ENCODE data around the gene ARHGEF1. TPM values are rescaled to one million over a fixed set of nuclear protein-coding genes. Genes with fewer than 3 reads are reported as not detected.

ARHGEF1 gene
- total RNA-seq, 3 donors from 2014 or later (not counting 1 experiment from before 2014, with no cell fraction given) = 1,177 to 1,409 (median 1,354) TPM

DNA sequence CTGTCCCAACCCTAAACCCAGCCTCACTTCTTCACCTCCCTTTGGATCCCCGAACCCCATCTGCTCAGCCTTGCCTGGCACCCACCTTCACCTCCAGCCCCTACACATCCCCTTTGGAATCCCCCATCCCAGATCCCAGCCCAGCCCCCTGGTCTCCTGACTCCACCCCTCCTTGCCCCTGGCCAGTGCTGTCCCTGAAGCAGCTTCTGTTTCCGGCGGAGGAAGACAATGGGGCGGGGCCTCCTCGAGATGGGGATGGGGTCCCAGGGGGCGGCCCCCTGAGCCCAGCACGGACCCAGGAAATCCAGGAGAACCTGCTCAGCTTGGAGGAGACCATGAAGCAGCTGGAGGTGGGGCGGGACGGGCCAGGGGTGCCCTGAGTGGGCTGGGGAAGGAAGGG lies 23.3 kb downstream of the ARHGEF1 start:
- WGBS (ENCODE audit: insufficient coverage) = 93% methylated on average over 6 of the region's 9 CpGs
- Histone ChIP-seq H3K36me3 (ENCODE audit: control insufficient read depth, insufficient read depth, low read length) (peaks cover 66% of the 10 kb centered on the region), H3K4me1 (ENCODE audit: control insufficient read depth, insufficient read depth, low read length) (peaks cover 37% of the 10 kb centered on the region), H3K4me3 (ENCODE audit: low read length) (no peak overlapping the region), H3K27ac (ENCODE audit: low read length) (no peak overlapping the region), H3K9me3 (ENCODE audit: control insufficient read depth, insufficient read depth, low read length) (no peaks in the 10 kb centered on the region), H3K27me3 (ENCODE audit: control insufficient read depth, insufficient read depth, low read length) (no peaks in the 10 kb centered on the region)
- TF ChIP-seq, protein P1, sequence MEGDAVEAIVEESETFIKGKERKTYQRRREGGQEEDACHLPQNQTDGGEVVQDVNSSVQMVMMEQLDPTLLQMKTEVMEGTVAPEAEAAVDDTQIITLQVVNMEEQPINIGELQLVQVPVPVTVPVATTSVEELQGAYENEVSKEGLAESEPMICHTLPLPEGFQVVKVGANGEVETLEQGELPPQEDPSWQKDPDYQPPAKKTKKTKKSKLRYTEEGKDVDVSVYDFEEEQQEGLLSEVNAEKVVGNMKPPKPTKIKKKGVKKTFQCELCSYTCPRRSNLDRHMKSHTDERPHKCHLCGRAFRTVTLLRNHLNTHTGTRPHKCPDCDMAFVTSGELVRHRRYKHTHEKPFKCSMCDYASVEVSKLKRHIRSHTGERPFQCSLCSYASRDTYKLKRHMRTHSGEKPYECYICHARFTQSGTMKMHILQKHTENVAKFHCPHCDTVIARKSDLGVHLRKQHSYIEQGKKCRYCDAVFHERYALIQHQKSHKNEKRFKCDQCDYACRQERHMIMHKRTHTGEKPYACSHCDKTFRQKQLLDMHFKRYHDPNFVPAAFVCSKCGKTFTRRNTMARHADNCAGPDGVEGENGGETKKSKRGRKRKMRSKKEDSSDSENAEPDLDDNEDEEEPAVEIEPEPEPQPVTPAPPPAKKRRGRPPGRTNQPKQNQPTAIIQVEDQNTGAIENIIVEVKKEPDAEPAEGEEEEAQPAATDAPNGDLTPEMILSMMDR (IDR thresholded peaks at IDR 0.05) = no peak
- DNase-seq = no peak
- no peak for ATAC-seq
- Mint-ChIP-seq H3K27me3 (ENCODE audit: low read depth in 2 of 2) (no peaks in the 10 kb centered on the region), H3K36me3 (no peaks in the 10 kb centered on the region), H3K27ac (peak overlapping the region; percentile 47 to 51), H3K4me1 (peaks cover 18 to 53% of the 10 kb centered on the region in 2 donors), H3K4me3 (no peak overlapping the region), H3K9me3 (no peaks in the 10 kb centered on the region)
- intact Hi-C loops (cut with micrococcal nuclease) = no loop called here

DNA sequence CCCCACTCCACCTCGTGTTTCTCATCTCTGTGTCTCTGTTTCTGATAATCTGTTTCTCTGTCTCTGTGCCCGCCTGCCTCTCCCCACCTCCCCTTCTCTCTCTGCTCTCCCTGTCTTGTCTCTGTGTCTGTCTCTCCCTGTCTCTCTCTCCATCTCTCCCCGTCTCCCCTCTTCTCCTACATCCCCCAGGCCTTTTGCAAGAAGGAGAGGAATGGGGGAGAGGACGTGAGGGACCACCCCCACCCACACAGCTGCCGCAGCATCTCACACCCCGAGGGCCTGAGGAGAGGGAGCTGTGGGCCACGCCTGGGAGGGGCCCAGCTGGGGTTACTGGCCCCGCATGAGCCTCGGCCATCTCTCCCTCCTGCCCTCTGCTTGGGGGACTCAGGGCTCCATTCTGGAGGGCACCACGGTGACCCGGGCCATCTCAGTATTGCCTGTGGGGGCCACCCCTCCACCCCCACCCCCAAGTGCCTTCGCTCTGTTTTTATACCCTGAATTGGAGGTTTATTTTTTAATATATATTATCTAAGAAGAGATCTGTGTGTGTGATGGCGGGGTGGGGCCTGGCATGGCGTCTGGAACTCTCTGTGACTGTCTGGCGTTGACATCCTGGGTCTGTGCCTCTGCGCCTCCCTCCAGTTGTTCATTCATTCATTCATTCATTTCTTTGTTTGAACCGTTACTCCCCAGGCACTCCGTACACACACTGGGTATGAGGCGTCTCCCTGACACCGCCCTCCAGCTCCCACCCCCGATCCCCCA lies 24.1 kb downstream of the ARHGEF1 start:
- Histone ChIP-seq H3K27me3 (ENCODE audit: control insufficient read depth, insufficient read depth, low read length) (peaks cover 2% of the 10 kb centered on the region), H3K27ac (ENCODE audit: low read length) (no peak overlapping the region), H3K36me3 (ENCODE audit: control insufficient read depth, insufficient read depth, low read length) (peaks cover 58% of the 10 kb centered on the region), H3K9me3 (ENCODE audit: control insufficient read depth, insufficient read depth, low read length) (no peaks in the 10 kb centered on the region), H3K4me1 (ENCODE audit: control insufficient read depth, insufficient read depth, low read length) (peaks cover 39% of the 10 kb centered on the region), H3K4me3 (ENCODE audit: low read length) (no peak overlapping the region)
- Mint-ChIP-seq H3K4me3 (no peak overlapping the region), H3K27me3 (ENCODE audit: low read depth in 2 of 2) (no peaks in the 10 kb centered on the region), H3K4me1 (peaks cover 27 to 49% of the 10 kb centered on the region in 2 donors), H3K36me3 (no peaks in the 10 kb centered on the region), H3K9me3 (no peaks in the 10 kb centered on the region), H3K27ac (peak overlapping the region; percentile 9 to 51)
- intact Hi-C loops (cut with micrococcal nuclease) = no loop called here
- DNase-seq (no peak), ATAC-seq (peak in 1 of 3 donors; percentile 22)
- TF ChIP-seq, protein P1 (IDR thresholded peaks at IDR 0.05) = no peak
- 83% methylated on average over 18 of the region's 21 CpGs for WGBS (ENCODE audit: insufficient coverage)

DNA sequence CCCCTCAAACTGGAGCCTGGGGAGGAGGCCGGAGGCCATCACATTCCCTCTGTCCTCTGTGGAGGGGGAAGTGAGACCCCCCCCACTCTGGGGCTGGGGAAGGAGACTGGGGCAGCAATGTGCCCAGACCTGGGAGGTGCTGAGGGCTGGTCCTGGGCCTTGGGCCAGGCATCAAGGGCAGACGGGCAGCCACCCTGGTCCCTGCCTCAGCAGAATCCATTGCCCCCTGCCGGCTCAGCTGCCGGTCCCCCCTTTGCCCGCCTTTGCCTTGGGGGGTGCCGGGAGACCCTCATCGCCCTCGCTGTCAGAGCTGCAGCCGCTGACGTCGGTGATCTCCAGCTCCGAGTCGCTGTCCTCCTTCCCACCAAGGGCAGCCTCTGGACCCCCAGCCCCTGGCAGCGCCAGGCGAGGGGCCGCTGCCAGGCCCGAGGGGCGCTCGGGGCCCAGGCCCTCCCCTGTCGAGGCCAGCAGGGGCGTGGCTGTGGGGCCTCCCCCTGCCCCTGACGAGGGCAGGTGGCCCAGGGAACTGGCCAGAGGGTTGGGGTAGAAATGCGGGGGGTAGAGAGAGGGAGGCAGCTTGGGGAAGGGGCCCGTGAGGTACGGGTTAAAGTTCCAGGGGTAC lies 25.1 kb downstream of the ARHGEF1 start:
- TF ChIP-seq, protein P1 (IDR thresholded peaks at IDR 0.05) = no peak
- no peak overlapping the region for H3K27ac ChIP-seq (ENCODE audit: low read length)

More for the DNA sequence above, 25.1 kb downstream of the ARHGEF1 start:
- WGBS (ENCODE audit: insufficient coverage) = 92% methylated on average over 24 of the region's 25 CpGs
- no peaks in the 10 kb centered on the region for H3K9me3 Mint-ChIP-seq
- peaks cover 41% of the 10 kb centered on the region for H3K4me1 ChIP-seq (ENCODE audit: control insufficient read depth, insufficient read depth, low read length)
- no peak overlapping the region for H3K4me3 Mint-ChIP-seq
- H3K27ac Mint-ChIP-seq = no peak overlapping the region
- H3K4me3 ChIP-seq (ENCODE audit: low read length) = no peak overlapping the region
- ATAC-seq (no peak), DNase-seq (no peak)
- intact Hi-C loops (cut with micrococcal nuclease) = no loop called here
- peaks cover 10% of the 10 kb centered on the region for H3K27me3 ChIP-seq (ENCODE audit: control insufficient read depth, insufficient read depth, low read length)
- H3K9me3 ChIP-seq (ENCODE audit: control insufficient read depth, insufficient read depth, low read length) = no peaks in the 10 kb centered on the region
- H3K36me3 ChIP-seq (ENCODE audit: control insufficient read depth, insufficient read depth, low read length) = peaks cover 48% of the 10 kb centered on the region
- H3K27me3 Mint-ChIP-seq (ENCODE audit: low read depth in 2 of 2) = peaks cover 0 to 7% of the 10 kb centered on the region in 2 donors
- no peaks in the 10 kb centered on the region for H3K36me3 Mint-ChIP-seq
- H3K4me1 Mint-ChIP-seq = peaks cover 32 to 49% of the 10 kb centered on the region in 2 donors

All from natural killer cell (primary cell).